ENCODE results near the gene TMED10.
A peak's percentile ranks its signal among the peaks of the same experiment; 100 is the strongest.
"Not testable (repeated sequence)": the region's sequence is repeated elsewhere in the genome, so short reads cannot be mapped to it uniquely, and the experiment has no call there.

TMED10 gene

DNA sequence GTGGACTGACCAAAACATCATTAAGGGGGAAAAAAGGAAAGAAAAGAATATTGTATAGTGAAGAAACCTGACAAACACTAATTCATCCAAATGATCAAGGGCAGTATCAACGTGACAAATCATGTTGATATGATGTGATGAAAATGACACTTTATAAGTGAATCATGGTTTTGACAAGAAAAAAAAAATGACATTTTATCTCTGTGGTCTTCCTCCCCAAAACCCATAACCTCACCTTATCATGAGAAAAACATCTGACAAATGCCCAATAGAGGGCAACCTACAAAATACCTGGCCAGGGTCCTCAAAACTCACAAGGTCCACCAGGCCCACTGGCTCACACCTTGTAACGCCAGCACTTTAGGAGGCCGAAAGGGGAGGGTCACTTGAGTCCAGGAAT lies 13.8 kb downstream of the TMED10 start:
- no peak for TF ChIP-seq POLR2A (IDR thresholded peaks at IDR 0.05; ENCODE audit: low read depth, low read length)
- DNase-seq (ENCODE audit: insufficient read length, low spot score) (no peak), FAIRE-seq (no peak)

DNA sequence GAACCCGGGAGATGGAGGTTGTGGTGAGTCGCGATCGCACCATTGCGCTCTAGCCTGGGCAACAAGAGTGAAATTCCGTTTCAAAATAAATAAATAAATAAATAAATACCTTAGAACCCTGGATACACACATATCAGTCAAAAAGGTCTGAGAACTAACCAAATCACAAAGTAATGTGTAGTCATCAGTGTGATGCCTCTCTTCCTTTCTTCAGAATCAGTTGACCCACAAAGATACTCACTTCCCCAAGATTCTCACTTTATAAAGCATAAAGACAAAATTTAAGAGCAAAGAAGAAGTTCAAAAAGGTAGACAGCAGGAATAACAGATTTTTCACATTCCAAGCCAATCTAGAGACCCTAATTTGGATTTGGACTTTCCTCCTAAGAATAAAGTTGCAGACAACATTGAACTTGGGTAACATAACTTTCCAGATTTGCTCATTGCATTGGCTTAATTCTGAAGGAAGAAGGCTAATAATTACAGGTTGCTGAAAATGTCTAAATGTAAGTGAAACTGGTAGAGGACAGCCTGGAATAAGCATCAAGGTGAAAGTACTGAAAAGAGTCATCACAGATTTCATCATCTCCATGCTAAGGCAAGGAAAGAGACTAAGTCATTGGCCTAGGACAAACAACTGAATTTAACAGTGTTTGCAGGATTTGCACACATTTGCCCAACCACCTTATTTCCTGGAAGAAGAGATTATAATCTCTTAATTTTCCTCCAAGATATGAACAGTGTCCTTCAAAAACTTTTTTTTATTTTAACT lies 17.4 kb downstream of the TMED10 start:
- TF ChIP-seq POLR2A (IDR thresholded peaks at IDR 0.05; ENCODE audit: low read depth, low read length) = no peak
- DNase-seq (ENCODE audit: insufficient read length, low spot score) = no peak
- FAIRE-seq = no peak

DNA sequence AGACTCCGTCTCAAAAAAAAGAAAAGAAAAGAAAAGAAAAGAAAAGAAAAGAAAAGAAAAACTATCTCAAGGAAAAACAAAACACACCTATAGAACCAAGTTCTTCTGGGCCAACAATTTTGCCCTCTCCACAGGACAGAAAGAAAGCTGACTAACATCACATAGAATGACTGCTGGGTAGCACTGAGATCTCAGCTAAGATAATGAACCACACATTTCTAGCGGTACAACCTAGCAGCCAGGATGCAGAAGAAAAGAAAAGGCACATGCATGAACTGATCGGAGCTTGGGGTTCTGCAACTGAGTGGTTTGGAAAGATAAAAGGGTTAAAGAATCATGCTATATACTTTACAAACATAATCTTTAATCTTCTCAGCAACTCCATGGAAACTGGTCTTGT lies 19.5 kb downstream of the TMED10 start:
- no peak for TF ChIP-seq POLR2A (IDR thresholded peaks at IDR 0.05; ENCODE audit: low read depth, low read length)
- DNase-seq (ENCODE audit: insufficient read length, low spot score) (no peak), FAIRE-seq (no peak)

DNA sequence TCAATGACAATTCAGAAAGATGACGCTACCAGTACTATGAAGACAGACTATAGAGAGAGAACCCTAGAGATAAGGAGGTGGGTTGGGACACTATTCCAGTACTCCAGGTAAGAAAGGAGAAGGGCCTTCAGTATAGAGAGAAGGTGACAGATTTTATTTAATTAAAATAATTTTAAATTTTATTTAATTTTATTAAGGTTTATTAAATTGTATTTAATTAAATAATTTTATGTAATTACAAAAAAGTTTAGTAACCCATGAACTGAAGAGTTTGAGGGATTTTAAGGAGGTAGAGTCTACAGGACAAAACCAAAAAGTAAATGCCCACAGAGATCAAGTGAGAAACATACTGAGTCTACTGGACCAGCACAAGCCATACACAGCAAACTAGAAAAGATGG lies 20.3 kb downstream of the TMED10 start:
- no peak for FAIRE-seq
- no peak for DNase-seq (ENCODE audit: insufficient read length, low spot score)
- no peak for TF ChIP-seq POLR2A (IDR thresholded peaks at IDR 0.05; ENCODE audit: low read depth, low read length)

DNA sequence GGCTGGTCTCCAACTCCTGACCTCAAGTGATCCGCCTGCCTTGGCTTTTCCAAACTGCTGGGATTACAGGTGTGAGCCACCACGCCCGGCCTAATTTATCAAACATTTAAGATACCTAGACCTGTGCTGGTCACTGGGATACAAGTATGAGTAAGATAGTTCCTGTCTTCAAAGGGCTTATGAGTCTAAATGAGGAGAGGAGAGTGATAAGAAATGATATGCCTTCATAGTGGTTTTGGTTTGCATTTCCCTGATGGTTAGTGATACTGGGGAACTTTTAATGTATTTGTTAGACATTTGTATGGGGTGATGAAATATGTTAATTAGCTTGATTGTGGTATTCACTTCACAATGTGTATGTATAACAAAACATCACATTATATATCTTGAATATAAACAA lies 21.2 kb downstream of the TMED10 start:
- no peak for FAIRE-seq
- TF ChIP-seq POLR2A (IDR thresholded peaks at IDR 0.05; ENCODE audit: low read depth, low read length) = no peak

DNA sequence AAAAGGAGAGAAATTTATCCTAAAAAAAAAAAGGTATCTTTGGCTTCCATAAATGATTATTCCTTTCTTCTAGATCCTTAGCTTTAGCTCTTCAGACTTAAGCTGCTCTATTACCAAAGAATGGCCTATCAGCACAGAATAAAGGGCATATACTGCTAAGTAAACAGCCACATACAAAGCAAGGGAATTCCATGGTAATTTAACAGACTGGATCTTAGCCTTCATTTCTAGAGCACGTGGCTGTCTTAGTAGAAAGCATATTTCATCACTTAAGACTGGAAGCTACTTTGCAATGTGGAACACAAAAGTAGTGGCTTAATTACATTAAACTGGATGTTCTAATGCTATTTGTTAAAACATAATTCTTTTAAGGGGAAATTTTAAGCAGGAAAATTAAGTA lies 23.1 kb downstream of the TMED10 start:
- DNase-seq (ENCODE audit: insufficient read length, low spot score) (no peak), FAIRE-seq (no peak)
- no peak for TF ChIP-seq POLR2A (IDR thresholded peaks at IDR 0.05; ENCODE audit: low read depth, low read length)

More for the DNA sequence above, 21.2 kb downstream of the TMED10 start:
- DNase-seq (ENCODE audit: insufficient read length, low spot score) = no peak

DNA sequence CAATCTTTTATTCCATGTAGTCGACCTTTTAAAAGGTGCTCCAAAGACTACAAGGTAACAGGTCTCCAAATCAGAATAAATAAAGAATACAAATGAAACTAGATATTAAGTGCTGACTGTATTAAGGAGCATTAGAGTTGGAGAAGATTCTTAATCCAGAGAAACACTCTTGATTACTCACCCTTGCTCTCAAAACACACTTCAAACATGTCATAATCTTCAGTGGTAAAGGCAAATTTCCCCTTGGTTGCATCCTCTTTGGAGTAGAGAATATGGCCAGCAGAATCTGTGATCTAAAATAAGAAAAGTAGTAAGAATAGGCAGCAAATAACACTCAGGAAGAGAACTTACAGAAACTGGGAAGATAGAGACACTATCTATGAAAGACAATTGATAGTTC lies 24.6 kb downstream of the TMED10 start:
- DNase-seq (ENCODE audit: insufficient read length, low spot score) (no peak), FAIRE-seq (no peak)
- TF ChIP-seq POLR2A (IDR thresholded peaks at IDR 0.05; ENCODE audit: low read depth, low read length) = no peak

DNA sequence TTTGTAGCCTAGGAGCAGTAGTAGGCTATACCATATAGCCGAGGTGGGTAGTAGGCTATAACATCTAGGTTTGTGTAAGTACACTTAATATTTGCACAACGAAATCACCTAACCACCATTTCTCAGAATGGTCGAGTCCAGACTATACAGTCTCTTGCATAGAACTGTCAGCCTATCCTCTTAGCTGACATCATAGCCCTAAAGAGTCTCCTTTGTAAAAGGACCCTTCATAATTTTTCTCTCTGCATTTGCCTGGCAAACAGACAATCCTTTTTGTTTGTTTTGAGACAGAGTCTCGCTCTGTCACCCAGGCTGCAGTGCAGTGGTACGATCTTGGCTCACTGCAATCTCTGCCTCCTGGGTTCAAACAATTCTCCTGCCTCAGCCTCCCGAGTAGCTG lies 25.8 kb downstream of the TMED10 start:
- FAIRE-seq; DNase-seq (ENCODE audit: insufficient read length, low spot score): not testable (repeated sequence)

DNA sequence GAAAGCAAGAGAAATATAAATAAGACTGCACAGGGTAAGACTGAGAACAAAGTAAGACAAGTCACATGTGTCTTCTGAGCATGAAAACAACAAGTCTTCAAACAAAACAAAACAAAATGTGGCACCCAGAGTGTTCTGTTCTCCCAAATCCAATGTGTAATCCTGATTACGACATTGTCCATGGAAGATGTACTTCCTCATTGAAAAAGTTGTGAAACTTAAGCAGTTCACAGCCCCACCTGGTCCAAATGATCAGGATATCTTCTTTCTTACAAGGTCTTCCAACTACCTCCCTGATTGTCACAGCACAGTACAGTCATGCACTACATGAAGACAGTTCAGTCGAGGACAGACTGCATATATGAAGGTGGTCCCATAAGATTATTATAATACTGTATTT lies 26.3 kb downstream of the TMED10 start:
- no peak for DNase-seq (ENCODE audit: insufficient read length, low spot score)
- TF ChIP-seq POLR2A (IDR thresholded peaks at IDR 0.05; ENCODE audit: low read depth, low read length) = no peak
- no peak for FAIRE-seq

DNA sequence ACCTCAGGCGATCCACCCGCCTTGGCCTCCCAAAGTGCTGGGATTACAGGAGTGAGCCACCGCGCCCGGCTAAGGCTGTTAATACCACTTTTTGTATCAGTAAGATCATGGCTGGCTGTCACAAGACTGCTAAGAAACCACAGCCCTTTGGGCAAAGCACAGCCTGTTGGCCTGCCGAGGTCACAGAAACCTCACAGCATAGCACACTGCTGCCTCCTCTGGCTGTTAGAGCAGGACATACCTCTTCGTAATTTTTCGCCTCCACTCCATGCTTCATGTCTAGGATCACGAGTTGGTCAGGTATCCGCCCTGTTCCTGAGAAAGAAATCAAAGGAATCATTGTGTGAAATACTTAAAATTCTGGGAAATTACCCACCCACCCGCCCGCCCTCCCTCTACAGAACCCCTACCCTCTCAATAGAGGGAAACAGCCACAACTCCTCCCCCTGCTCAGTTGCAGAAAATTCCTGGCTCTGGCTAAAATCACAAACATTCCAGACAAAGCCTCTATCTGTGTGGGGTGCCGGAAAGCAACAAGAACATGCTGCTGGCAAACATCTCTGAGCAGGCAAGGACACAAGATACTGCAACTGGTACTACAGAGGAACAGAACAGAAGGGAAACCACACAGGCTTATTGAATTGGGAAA lies 28.9 kb downstream of the TMED10 start:
- no peak for TF ChIP-seq POLR2A (IDR thresholded peaks at IDR 0.05; ENCODE audit: low read depth, low read length)
- FAIRE-seq (peak; percentile 20), DNase-seq (ENCODE audit: insufficient read length, low spot score) (no peak)

DNA sequence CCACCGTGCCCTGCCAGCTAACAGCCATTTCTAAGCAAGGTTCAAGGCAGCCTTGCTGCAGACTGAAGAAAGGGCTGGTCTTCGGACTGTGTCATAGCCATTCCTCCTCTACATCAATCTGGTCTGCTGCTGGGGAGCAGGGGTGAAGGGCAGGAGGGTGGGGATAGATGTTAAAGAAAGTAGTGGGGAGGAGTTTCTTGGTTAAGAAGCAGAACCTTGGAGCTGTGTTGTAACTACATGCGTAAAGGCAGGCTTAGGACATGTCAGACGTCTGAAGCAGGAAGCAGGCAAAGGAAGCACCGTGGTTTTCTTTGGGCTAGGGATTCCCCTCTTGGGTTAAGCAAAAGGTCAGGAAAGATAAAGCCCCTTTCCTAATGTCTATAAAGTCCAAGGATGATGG lies 31.5 kb downstream of the TMED10 start:
- no peak for FAIRE-seq
- no peak for DNase-seq (ENCODE audit: insufficient read length, low spot score)

DNA sequence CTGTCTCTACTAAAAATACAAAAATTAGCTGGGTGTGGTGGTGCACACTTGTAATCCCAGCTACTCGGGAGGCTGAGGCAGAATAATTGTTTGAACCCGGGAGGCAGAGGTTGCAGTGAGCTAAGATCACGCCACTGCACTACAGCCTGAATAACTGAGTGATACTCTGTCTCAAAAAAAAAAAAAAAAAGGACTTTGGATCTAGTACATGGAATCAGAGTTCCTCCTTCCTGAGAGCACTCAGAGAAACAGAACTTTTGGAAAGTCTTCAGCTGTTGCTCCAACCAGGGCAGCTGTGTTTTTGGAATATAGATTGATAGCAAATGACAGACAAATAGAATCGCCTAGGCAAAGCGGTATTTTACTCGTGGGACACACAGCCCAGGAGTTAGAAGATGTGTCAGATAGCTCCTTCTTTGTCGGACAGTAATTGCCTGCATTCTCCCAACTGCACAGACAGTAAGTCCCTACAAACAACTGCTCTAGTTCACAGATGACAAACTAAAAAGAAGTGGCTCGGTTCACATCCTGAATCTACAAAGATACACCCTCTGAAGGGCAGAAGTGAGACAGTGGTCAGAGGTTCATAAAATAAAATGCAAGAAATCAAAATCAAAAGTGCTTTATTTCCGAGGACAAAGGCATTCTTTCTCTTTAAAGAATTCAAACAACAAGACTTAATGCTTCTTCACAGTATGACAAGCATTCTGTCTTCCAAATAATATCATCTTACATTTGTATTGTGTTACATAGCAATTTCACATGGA lies 32.5 kb downstream of the TMED10 start:
- no peak for FAIRE-seq
- DNase-seq (ENCODE audit: insufficient read length, low spot score) = no peak
- TF ChIP-seq POLR2A (IDR thresholded peaks at IDR 0.05; ENCODE audit: low read depth, low read length) = no peak

More for the DNA sequence above, 31.5 kb downstream of the TMED10 start:
- TF ChIP-seq POLR2A (IDR thresholded peaks at IDR 0.05; ENCODE audit: low read depth, low read length) = no peak

DNA sequence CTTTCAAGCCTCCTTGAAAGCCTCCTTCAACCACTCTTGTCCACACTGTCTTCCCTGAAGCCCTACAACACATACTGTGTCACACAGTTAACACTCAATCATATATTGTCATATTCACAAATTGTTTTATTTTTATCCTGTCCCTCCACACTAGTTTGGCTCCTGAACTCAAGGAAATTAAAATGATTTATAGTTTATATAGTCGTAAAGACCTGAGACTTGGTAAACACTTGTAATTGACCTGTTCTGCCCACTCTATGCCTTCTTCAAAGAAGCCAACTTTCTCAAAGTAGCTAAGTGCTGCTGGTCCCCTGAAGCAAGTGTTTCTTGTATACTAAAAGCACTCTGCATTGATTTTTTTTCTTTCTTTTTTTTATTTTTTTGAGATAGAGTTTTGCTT lies 33.9 kb downstream of the TMED10 start:
- DNase-seq (ENCODE audit: insufficient read length, low spot score) = no peak
- FAIRE-seq = no peak
- TF ChIP-seq POLR2A (IDR thresholded peaks at IDR 0.05; ENCODE audit: low read depth, low read length) = no peak

DNA sequence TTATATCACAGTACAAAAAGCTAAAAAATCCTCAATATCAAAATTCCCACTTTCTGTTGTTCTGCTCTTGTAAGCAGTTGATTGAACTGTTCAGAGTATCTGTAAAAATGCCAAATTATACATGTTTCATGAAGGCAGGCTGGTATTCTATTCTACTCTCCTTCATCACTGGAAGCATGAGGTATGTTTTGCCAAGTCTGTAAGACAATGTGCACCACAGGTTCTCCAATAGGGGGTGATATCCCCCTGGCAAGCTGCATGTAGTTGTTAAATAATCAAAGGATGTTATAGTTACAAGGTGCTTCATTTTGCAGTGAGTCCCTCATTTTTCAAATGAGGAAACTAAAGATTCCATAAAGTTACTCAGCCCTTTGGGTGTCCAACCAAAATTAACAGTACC lies 34.4 kb downstream of the TMED10 start:
- DNase-seq (ENCODE audit: insufficient read length, low spot score) = no peak
- FAIRE-seq = no peak
- no peak for TF ChIP-seq POLR2A (IDR thresholded peaks at IDR 0.05; ENCODE audit: low read depth, low read length)

All from H54 (cell line).